Hematopoietic multipotent progenitor cell treated with erythropoietin and hydrocortisone succinate and interleukin-3 and kit ligand, for 6 days (in vitro differentiated cells): ENCODE measurements around the gene KIR2DL1.
"Not testable (repeated sequence)": the region's sequence is repeated elsewhere in the genome, so short reads cannot be mapped to it uniquely, and the experiment has no call there.

Experiments
- DNase-seq: peaks from one replicate; pipeline ENCODE4 v3.0.0-alpha.2; 2015

KIR2DL1 gene

DNA sequence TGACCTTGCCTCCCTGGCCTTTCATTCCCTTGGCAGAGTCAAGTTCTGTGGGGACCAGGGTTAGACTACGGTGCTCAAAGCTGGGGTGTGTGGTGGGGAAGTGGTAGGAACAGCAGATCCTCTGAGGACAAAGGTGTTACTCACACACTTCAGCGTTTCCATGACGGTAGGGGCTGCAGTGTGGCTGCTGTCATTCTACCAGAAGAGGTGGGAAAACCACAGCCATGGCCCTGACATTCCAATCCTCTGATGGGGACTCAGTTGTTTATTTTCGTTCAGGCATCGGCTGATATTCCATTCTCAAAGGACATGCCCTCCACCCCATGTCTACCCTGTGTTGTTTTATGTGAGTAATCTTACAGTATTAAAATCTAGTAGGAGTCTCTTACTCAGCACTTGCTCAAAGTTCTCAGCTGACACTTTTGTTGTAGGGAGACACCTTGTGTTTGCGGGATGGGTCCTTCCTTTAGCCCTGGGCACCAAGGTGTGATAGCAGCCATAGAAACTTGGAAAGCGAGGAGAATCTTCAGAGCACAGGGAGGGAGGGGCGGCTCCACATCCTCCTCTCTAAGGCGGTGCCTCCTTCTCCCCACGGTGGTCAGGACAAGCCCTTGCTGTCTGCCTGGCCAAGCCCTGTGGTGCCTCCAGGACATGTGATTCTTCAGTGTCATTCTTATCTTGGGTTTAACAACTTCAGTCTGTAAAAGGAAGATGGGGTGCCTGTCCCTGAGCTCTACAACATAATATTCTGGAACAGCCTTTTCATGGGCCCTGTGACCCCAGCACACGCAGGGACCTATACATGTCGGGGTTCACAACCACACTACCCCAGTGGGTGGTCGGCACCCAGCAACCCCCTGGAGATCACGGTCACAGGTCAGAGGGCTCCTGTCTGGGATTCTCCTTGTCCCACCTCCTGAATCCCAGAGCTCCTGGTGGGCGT lies 1.7 kb downstream of the KIR2DL1 start:
- DNase-seq = not testable (repeated sequence)

- DNase-seq = not testable (repeated sequence)
These were observed 3.1 kb downstream of the KIR2DL1 start for GRCh38 chr19:54772666-54773065.

- DNase-seq = not testable (repeated sequence)
These were observed 5.7 kb downstream of the KIR2DL1 start for GRCh38 chr19:54775095-54775815.

DNA sequence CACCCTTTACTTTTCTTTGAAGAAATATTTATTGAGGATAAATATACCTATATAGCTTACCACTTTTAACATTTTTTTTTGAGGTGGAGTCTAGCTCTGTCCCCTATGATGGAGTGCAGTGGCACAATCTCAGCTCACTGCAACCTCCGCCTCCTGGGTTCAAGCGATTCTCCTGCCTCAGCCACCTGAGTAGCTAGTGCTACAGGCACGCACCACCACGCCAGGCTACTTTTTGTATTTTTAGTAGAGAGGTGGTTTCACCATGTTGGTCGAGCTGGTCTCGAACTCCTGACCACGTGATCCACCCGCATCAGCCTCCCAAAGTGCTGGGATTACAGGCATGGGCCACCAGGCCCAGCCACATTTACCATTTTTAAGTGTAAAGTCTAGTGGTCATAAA lies 6.2 kb downstream of the KIR2DL1 start:
- DNase-seq = not testable (repeated sequence)

GRCh38 chr19:54777851-54778250 lies 8.3 kb downstream of the KIR2DL1 start:
- not testable (repeated sequence) for DNase-seq

- DNase-seq = not testable (repeated sequence)
These were observed 9.3 kb downstream of the KIR2DL1 start for GRCh38 chr19:54778896-54779295.

DNA sequence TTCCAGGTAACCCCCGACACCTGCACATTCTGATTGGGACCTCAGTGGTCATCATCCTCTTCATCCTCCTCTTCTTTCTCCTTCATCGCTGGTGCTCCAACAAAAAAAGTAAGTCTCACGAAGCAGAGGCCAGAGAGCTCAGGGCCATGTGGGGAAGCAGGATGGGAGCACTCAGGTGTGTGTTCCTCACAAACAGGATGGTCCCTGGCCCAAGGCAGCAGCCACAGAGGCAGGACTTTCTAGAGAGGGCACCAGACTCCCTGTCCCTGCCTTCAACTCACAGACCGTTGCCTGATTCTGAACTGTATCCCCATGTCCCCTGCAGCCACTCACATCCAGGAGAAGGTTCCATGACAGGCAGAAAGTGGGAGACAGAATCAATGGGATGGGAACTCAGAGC lies 13.3 kb downstream of the KIR2DL1 start:
- DNase-seq = not testable (repeated sequence)

GRCh38 chr19:54786091-54786723 lies 16.6 kb downstream of the KIR2DL1 start:
- DNase-seq = not testable (repeated sequence)

GRCh38 chr19:54788154-54788553 lies 18.6 kb downstream of the KIR2DL1 start:
- DNase-seq = peak; percentile 16

DNA sequence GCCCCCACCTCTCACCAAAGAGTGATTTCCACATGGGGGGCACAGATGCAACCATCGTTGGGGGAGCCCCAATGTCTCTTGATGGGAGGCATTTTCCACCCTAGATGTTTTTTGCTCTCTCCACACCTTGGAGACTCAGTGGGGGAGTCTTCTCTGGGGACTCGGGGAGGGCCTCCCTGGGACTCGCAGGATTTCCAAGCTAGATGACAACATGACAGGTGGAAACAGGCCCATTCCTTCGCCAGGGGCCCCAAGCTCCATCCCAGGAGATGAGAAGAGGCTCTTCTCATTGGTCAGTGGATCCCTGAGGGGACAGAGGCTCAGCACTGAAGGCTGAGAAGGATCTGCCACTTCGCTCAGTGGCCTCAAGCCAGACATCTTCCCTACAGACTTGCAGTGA lies 21.1 kb downstream of the KIR2DL1 start:
- no peak for DNase-seq

GRCh38 chr19:54791476-54791875 lies 21.9 kb downstream of the KIR2DL1 start:
- no peak for DNase-seq

DNA sequence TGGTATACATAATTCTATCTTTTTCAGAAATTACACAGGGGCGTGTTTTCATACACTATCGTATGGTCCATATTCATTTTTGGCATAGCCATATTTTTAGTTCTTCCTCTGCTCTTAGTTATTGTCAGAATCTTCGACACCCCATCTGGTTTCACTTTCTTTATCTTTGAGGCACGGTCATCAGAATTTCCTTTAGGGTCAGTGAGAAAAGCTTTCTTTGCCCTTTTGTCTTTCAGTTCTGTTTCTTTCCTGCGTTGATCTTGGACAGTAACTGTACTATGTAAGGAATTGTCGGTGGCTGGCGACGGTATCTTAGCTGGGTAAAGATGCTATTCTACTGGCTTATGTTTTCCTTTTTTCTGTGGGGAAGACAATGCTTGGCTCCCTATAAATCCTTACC lies 23.2 kb downstream of the KIR2DL1 start:
- DNase-seq = peak; percentile 16

DNA sequence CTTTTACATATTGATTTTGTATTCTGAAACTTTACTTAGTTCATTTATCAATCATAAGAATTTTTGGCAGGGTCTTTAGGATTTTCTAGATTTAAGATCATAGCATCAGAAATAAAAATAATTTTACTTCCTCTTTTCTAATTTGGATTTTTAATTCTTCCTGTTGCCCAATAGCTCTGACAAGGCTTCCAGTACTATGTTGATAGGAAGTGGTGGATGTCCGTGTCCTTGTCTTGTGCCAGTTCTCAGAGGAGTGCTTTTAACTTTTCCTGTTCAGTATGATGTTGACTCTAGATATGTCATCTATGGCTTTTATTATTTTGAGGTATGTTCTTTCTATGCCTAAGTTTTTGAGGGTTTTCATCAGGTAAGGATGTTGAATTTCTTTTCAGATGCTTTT lies 26.2 kb downstream of the KIR2DL1 start:
- DNase-seq = peak; percentile 29

- DNase-seq = no peak
These were observed 33.8 kb downstream of the KIR2DL1 start, which contains the start of gene KIR2DL4 for GRCh38 chr19:54803410-54803809. TSS of gene KIR2DL4 (plus strand) at chr19:54803610. CDS start at chr19:54803652, 42 bp downstream.

GRCh38 chr19:54804101-54804500 lies 34.5 kb downstream of the KIR2DL1 start:
- DNase-seq = no peak

DNA sequence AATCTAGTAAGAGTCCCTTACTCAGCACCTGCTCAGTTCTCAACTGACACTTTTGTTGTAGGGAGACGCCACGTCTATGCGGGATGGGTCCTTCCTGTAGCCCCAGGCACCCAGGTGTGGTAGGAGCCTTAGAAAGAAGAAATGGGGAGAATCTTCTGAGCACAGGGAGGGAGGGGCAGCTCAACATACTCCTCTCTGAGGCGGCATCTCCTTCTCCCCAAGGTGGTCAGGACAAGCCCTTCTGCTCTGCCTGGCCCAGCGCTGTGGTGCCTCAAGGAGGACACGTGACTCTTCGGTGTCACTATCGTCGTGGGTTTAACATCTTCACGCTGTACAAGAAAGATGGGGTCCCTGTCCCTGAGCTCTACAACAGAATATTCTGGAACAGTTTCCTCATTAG lies 35.0 kb downstream of the KIR2DL1 start:
- DNase-seq = no peak

DNA sequence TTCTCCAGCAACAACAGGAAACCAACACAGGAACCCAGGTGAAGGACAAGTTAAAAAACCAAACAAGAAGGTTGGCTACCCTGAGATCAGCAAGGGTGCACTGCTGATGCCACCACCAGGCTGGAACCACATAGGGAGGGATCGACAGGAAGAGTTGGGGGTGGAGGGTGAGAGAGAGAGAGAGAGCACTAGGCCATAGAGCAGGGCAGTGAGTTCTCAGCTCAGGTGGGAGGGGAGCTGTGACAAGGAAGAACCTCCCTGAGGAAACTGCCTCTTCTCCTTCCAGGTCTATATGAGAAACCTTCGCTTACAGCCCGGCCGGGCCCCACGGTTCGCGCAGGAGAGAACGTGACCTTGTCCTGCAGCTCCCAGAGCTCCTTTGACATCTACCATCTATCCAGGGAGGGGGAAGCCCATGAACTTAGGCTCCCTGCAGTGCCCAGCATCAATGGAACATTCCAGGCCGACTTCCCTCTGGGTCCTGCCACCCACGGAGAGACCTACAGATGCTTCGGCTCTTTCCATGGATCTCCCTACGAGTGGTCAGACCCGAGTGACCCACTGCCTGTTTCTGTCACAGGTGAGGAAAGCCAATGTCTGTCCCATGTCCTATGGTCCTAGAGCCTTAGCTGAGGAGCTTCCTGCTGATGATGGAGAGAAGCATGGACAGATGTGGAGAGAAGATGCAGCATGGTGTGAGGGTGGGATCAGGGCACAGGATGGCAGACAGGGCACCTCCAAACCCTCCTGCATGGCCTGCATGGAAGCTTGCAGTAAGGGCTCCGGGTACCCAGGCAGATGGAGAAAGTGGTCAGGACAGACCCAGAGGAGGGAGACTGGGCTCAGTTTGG lies 36.3 kb downstream of the KIR2DL1 start:
- no peak for DNase-seq

DNA sequence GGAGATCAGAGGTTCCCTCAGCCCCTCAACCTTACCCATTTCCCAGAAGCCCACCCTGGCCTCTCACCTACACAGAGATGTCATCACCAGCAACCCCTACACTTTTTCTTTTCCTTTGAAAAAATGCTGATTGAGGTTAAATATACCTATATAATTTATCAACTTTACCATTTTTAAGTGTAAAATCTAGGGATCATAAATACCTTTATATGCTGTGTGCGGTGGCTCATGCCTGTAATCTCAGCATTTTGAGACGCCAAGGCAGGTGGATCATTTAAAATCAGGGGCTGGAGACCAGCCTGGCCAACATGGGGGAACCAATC lies 36.9 kb downstream of the KIR2DL1 start:
- no peak for DNase-seq

- not testable (repeated sequence) for DNase-seq
These were observed 45.0 kb downstream of the KIR2DL1 start for GRCh38 chr19:54814571-54814970.

GRCh38 chr19:54816251-54816650 lies 46.7 kb downstream of the KIR2DL1 start, which contains the start of gene KIR3DL1:
TSS of gene KIR3DL1 (plus strand) at chr19:54816468.
- not testable (repeated sequence) for DNase-seq

- no peak for DNase-seq
These were observed 48.3 kb downstream of the KIR2DL1 start for GRCh38 chr19:54817670-54818536.
